ENCODE data around the gene KCNK1.

The KCNK1 gene

DNA sequence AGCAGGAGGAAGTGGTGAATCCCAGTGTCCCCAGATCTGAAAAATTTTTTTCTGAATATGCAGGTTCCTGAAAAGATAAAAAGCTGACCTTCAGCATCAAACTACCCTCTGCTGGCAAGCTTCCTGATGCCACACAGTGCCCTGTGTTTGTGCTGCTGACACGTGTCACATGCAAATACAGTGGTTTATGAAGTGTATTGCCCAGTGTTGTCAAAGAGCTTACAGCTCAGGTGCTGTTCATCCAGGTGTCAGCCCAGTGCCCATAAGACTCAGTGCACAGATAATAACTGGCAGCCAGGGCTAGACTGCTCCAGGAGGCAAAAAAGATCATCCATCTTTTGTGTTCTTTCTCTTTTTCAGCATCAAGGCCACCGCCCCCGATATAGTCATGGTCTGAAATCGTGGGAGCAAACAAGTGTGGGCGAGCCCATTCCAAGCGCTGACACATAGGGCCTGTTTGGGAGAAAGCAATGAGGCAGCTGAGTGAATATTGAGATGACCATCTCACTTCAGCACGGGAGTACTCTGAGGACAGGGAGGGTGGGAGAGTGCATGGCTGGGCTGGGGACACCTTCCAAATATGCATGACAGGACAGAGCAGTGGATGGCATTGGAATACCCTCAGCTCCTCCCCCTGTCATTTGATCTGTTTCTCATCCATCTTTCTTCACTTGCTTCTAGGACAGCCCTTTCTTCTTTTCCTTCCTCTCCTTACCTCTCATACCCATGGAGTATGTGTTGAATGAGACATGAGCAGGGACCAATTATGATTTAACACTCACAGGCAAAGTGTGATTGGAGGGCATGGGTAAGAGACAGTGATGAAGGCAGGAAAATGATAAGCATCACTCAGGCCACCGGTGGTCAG is 6.4 kb upstream of the KCNK1 start:
- Histone ChIP-seq H3K27ac (replicated peaks) (no peak overlapping the region), H3K4me3 (replicated peaks; ENCODE audit: insufficient read depth, low read length) (no peak overlapping the region), H3K27me3 (ENCODE audit: insufficient read depth, poor library complexity, severe bottlenecking) (peaks cover 2% of the 10 kb centered on the region)
- TF ChIP-seq GABPA (IDR thresholded peaks at IDR 0.05; ENCODE audit: low read depth) (no peak), SPI1 (IDR thresholded peaks at IDR 0.05; ENCODE audit: borderline replicate concordance, low read depth) (no peak), POLR2AphosphoS5 (IDR thresholded peaks at IDR 0.05; ENCODE audit: low read depth) (no peak)
- TF ChIP-seq, protein P1, sequence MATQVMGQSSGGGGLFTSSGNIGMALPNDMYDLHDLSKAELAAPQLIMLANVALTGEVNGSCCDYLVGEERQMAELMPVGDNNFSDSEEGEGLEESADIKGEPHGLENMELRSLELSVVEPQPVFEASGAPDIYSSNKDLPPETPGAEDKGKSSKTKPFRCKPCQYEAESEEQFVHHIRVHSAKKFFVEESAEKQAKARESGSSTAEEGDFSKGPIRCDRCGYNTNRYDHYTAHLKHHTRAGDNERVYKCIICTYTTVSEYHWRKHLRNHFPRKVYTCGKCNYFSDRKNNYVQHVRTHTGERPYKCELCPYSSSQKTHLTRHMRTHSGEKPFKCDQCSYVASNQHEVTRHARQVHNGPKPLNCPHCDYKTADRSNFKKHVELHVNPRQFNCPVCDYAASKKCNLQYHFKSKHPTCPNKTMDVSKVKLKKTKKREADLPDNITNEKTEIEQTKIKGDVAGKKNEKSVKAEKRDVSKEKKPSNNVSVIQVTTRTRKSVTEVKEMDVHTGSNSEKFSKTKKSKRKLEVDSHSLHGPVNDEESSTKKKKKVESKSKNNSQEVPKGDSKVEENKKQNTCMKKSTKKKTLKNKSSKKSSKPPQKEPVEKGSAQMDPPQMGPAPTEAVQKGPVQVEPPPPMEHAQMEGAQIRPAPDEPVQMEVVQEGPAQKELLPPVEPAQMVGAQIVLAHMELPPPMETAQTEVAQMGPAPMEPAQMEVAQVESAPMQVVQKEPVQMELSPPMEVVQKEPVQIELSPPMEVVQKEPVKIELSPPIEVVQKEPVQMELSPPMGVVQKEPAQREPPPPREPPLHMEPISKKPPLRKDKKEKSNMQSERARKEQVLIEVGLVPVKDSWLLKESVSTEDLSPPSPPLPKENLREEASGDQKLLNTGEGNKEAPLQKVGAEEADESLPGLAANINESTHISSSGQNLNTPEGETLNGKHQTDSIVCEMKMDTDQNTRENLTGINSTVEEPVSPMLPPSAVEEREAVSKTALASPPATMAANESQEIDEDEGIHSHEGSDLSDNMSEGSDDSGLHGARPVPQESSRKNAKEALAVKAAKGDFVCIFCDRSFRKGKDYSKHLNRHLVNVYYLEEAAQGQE (IDR thresholded peaks at IDR 0.05; ENCODE audit: insufficient replicate concordance, low read depth) = no peak
- TF ChIP-seq, protein P2, sequence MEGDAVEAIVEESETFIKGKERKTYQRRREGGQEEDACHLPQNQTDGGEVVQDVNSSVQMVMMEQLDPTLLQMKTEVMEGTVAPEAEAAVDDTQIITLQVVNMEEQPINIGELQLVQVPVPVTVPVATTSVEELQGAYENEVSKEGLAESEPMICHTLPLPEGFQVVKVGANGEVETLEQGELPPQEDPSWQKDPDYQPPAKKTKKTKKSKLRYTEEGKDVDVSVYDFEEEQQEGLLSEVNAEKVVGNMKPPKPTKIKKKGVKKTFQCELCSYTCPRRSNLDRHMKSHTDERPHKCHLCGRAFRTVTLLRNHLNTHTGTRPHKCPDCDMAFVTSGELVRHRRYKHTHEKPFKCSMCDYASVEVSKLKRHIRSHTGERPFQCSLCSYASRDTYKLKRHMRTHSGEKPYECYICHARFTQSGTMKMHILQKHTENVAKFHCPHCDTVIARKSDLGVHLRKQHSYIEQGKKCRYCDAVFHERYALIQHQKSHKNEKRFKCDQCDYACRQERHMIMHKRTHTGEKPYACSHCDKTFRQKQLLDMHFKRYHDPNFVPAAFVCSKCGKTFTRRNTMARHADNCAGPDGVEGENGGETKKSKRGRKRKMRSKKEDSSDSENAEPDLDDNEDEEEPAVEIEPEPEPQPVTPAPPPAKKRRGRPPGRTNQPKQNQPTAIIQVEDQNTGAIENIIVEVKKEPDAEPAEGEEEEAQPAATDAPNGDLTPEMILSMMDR (IDR thresholded peaks at IDR 0.05; ENCODE audit: insufficient read depth, low read length) = no peak
- no peak for DNase-seq (ENCODE audit: low read depth in 1 of 2, low spot score in 1 of 2)

DNA sequence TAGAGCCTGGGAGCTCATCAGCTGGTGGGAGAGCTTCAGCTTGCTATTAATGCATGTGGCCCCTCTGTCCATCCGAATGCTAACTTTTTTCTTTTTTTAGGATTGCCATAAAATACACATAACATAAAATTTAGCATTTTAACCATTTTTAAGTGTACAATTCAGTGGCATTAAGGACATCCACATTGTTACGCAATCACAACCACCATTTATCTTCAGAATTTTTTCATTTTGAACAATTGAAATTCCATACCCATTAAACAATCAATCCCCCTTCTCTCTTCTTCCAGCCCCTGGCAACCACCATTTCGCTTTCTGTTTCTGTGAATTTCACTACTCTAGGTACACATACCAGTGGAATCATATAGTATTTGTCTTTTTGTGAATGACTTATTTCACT is 4.9 kb upstream of the KCNK1 start:
- Histone ChIP-seq H3K4me3 (replicated peaks; ENCODE audit: insufficient read depth, low read length) (no peak overlapping the region), H3K27me3 (ENCODE audit: insufficient read depth, poor library complexity, severe bottlenecking) (peaks cover 13% of the 10 kb centered on the region), H3K27ac (replicated peaks) (no peak overlapping the region)
- DNase-seq (ENCODE audit: low read depth in 1 of 2, low spot score in 1 of 2) = no peak
- TF ChIP-seq, protein P1 (IDR thresholded peaks at IDR 0.05; ENCODE audit: insufficient replicate concordance, low read depth) = no peak
- no peak for TF ChIP-seq GABPA (IDR thresholded peaks at IDR 0.05; ENCODE audit: low read depth)

DNA sequence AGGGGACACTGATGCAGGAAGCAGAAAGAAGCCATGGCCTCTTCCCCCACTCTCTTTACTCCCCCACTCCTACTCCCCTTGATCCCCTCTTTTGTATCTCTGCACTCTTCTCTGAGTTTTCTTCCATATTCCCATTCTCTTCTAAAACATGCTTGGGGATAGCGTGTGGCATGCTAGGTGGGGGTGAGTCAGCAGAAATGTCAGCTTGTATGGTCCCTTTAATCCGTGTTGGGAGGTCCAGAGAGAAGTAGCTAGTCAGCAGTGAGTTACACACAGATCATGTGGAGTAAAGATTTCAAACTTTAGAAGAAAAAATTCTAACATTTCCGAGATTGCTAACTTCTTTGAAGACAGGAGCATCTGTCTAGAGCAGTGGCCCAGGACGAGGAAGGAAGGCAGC is 4.0 kb upstream of the KCNK1 start:
- peaks cover 19% of the 10 kb centered on the region for H3K27me3 ChIP-seq (ENCODE audit: insufficient read depth, poor library complexity, severe bottlenecking)

More for the DNA sequence above, 4.0 kb upstream of the KCNK1 start:
- Histone ChIP-seq H3K4me3 (replicated peaks; ENCODE audit: insufficient read depth, low read length) (no peak overlapping the region), H3K27ac (replicated peaks) (no peak overlapping the region)
- TF ChIP-seq POLR2AphosphoS5 (IDR thresholded peaks at IDR 0.05; ENCODE audit: low read depth) = no peak
- TF ChIP-seq SPI1 (IDR thresholded peaks at IDR 0.05; ENCODE audit: borderline replicate concordance, low read depth) = no peak
- no peak for TF ChIP-seq GABPA (IDR thresholded peaks at IDR 0.05; ENCODE audit: low read depth)
- TF ChIP-seq, protein P2 (IDR thresholded peaks at IDR 0.05; ENCODE audit: insufficient read depth, low read length) = no peak
- TF ChIP-seq, protein P1 (IDR thresholded peaks at IDR 0.05; ENCODE audit: insufficient replicate concordance, low read depth) = no peak
- DNase-seq (ENCODE audit: low read depth in 1 of 2, low spot score in 1 of 2) = no peak

All from HL-60 (cell line).